WERI-Rb-1 (cell line): Measurements from ENCODE around the gene DPT.

Source experiments
- DNase-seq: peaks from one replicate; pipeline ENCODE4 v3.0.0-alpha.2; 2020
- H3K27ac ChIP-seq: fragments of 250-450 bp; sonication (Bioruptor Pico); 2 replicates; pipeline ENCODE4 v1.5.1; 2020; ENCODE audit warnings: mild to moderate bottlenecking, moderate library complexity
- H3K27me3 ChIP-seq: fragments of 250-450 bp; sonication (Bioruptor Pico); 2 replicates; pipeline ENCODE4 v1.5.1; 2021; ENCODE audit warnings: mild to moderate bottlenecking, low read depth, moderate library complexity; ENCODE audit not compliant: insufficient read depth, severe bottlenecking
- H3K36me3 ChIP-seq: fragments of 250-450 bp; sonication (Bioruptor Pico); 2 replicates; pipeline ENCODE4 v1.5.1; 2020; ENCODE audit warnings: mild to moderate bottlenecking, moderate library complexity
- H3K4me3 ChIP-seq: 2 replicates; pipeline ENCODE4 v1.5.1; 2011; ENCODE audit warnings: low read depth, mild to moderate bottlenecking, control low read depth, low read length
- H3K9me3 ChIP-seq: fragments of 250-450 bp; sonication (Bioruptor Pico); 2 replicates; pipeline ENCODE4 v1.5.1; 2021; ENCODE audit warnings: mild to moderate bottlenecking, moderate library complexity; ENCODE audit not compliant: severe bottlenecking
- CTCF ChIP-seq: IDR thresholded peaks from 2 replicates; pipeline ENCODE4 v1.5.1; 2011; ENCODE audit warnings: low read depth, mild to moderate bottlenecking, control low read depth, inconsistent platforms, low read length

Gene DPT

DNA sequence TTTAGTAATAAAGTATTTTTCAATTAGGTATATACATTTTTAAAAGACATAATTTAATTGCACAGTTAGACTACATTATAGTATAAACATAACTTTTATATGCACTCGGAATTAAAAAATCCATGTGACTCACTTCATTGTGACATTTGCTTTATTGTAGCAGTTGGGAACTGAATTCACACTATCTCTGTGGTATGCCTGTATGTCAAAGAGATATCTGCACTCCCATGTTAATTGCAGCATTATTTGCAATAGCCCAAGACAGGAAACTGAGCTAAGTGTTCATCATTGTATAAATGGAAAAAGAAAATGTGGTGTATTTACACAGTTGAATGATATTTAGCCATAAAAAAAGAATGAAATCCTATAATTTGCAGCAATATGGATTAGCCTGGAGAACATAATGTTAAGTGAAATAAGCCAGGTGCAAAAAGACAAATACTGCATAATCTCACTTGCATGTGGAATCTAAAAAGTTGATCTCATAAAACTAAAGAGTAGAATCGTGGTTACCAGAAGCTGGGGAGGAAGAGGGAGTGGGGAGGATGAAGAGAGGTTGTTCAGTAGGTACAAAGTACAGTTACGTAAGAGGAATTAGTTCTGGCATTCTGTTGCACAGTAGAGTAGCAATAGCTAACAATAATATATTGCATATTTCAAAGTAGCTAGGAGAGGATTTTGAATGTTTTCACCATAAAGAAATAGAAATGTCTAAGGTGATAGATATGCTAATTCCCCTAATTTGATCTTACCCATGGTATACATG lies 64.8 kb downstream of the DPT start:
- Histone ChIP-seq H3K36me3 (no peaks in the 10 kb centered on the region), H3K27me3 (no peaks in the 10 kb centered on the region), H3K9me3 (no peaks in the 10 kb centered on the region), H3K4me3 (no peak overlapping the region), H3K27ac (no peak overlapping the region)
- no peak for TF ChIP-seq CTCF
- no peak for DNase-seq

DNA sequence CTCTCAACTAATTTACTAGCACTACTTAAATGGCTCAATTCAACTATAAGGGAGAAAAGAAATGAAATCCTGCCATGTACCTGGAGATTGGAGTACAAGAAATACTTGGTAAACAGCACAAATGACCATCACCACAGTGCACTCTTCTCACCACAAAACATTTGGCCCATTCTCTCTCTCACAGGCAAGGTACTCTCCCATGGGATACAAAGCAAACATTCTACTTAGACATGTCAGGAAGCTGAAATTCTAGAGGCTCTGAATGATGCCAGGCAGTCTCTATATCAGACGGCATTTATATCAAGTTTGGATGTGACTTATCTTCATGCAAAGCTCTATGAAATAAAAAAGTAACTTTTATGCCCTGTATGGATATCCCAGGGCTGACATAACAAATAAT lies 72.5 kb downstream of the DPT start:
- no peaks in the 10 kb centered on the region for H3K9me3 ChIP-seq
- no peaks in the 10 kb centered on the region for H3K36me3 ChIP-seq
- TF ChIP-seq CTCF: no peak
- no peak overlapping the region for H3K4me3 ChIP-seq
- no peak for DNase-seq
- no peak overlapping the region for H3K27ac ChIP-seq
- no peaks in the 10 kb centered on the region for H3K27me3 ChIP-seq

GRCh38 chr1:168654198-168654915 lies 74.6 kb downstream of the DPT start:
- no peak overlapping the region for H3K27ac ChIP-seq
- no peaks in the 10 kb centered on the region for H3K27me3 ChIP-seq
- no peaks in the 10 kb centered on the region for H3K36me3 ChIP-seq
- H3K4me3 ChIP-seq: no peak overlapping the region
- no peaks in the 10 kb centered on the region for H3K9me3 ChIP-seq
- DNase-seq: no peak
- TF ChIP-seq CTCF: no peak

DNA sequence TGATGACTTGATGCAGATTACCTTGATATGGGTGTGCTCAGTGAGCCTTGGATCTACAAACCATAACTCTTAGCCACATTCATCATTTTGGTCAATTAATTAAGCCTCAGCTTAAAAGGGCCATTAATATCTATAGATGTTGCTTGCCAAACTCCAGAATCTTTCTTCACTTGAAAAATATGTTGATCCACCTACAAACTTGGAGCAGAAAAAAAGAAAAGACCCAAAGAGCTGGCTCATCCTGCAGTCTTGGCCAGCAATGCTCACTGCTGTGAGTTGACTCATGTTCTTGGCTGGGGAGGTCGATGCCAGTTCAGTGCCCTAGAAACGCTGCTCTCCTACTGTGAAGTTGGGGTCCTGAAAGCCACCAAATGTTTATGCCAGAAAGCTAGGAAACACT lies 75.4 kb downstream of the DPT start:
- Histone ChIP-seq H3K36me3 (no peaks in the 10 kb centered on the region), H3K9me3 (no peaks in the 10 kb centered on the region), H3K27me3 (no peaks in the 10 kb centered on the region), H3K4me3 (no peak overlapping the region), H3K27ac (no peak overlapping the region)
- no peak for DNase-seq
- no peak for TF ChIP-seq CTCF

GRCh38 chr1:168645721-168646120 lies 83.3 kb downstream of the DPT start:
- Histone ChIP-seq H3K27me3 (no peaks in the 10 kb centered on the region), H3K4me3 (no peak overlapping the region), H3K36me3 (no peaks in the 10 kb centered on the region), H3K27ac (no peak overlapping the region), H3K9me3 (no peaks in the 10 kb centered on the region)
- TF ChIP-seq CTCF: no peak
- DNase-seq: no peak
